PFSK-1 (cell line): ENCODE measurements around the gene ATF7IP2.

Source experiments
- FOXP2 ChIP-seq: optimal IDR thresholded peaks from 2 replicates; pipeline ENCODE3; 2011; ENCODE audit warnings: borderline replicate concordance, control low read depth, inconsistent platforms; ENCODE audit not compliant: insufficient read depth; ENCODE audit errors: extremely low read length, extremely low read depth
- POLR2AphosphoS5 ChIP-seq: IDR thresholded peaks from 2 replicates; pipeline ENCODE4 v1.6.1; 2012; ENCODE audit warnings: low read depth, mild to moderate bottlenecking, control low read depth, low read length, moderate library complexity
- SIN3A ChIP-seq: IDR thresholded peaks from 2 replicates; pipeline ENCODE4 v1.6.1; 2012; ENCODE audit warnings: mild to moderate bottlenecking, low read length, moderate library complexity, borderline replicate concordance; ENCODE audit not compliant: insufficient read depth
- TAF1 ChIP-seq: IDR thresholded peaks from 2 replicates; pipeline ENCODE4 v1.6.1; 2012; ENCODE audit warnings: low read length, control low read depth, borderline replicate concordance; ENCODE audit not compliant: insufficient read depth
- TF ChIP-seq, protein P1 (sequence below), 2 experiments: IDR thresholded peaks; 2 replicates each; pipeline versions ENCODE4 v1.6.1 to v1.8.0; 2011 to 2012; ENCODE audit warnings: low read depth in 2 of 2, low read length in 2 of 2, control low read depth in 1 of 2, inconsistent platforms in 1 of 2, mild to moderate bottlenecking in 1 of 2, moderate library complexity in 1 of 2; ENCODE audit not compliant: insufficient read depth in 1 of 2

Gene ATF7IP2

DNA sequence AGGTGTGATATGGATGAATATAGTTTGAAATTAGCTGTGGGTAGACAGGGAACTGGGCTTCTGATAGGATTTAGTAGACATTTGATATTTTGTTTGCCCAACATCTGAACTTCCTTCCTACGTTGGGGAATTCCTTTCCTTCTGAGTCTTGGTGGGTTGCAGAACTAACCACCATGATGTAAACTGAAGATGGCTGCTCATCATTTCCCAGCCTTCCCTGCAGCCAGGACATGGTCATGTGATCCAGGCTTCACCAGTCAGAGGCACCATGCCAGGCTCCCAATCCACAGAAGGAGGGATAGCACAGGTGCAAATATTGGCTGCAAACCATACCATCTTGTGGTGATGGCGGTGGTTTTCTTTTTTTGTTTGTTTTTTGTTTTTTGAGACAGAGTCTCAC, 137.1 kb downstream of the ATF7IP2 start:
- TF ChIP-seq FOXP2 = no peak
- no peak for TF ChIP-seq SIN3A

DNA sequence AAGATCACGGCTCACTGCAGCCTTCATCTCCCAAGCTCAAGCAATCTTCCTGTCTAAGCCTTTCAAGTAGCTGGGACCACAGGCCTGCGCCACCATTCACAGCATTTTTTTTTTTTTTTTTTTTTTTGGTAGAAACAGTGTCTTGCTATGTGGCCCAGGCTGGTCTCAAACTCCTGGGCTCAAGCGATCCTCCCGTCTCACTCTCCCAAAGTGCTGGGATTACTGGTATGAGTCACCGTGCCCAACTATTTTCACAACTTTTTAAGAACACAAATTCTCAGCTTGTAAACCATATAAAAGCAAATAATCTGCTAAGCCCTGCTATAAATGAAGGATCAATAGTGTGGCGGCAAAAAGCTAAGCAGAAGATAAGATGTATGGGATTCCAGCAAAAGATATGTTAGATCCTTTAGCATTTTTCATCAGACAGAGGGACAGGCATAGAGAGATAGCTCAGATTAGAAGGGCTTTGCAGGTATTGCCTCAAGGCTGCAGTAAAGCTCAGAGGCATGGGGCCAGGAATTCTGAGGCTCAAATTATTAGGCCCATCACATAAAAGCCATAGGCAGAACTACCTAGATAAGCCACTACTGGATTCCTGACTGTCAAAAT, 139.5 kb downstream of the ATF7IP2 start:
- TF ChIP-seq, protein P1, sequence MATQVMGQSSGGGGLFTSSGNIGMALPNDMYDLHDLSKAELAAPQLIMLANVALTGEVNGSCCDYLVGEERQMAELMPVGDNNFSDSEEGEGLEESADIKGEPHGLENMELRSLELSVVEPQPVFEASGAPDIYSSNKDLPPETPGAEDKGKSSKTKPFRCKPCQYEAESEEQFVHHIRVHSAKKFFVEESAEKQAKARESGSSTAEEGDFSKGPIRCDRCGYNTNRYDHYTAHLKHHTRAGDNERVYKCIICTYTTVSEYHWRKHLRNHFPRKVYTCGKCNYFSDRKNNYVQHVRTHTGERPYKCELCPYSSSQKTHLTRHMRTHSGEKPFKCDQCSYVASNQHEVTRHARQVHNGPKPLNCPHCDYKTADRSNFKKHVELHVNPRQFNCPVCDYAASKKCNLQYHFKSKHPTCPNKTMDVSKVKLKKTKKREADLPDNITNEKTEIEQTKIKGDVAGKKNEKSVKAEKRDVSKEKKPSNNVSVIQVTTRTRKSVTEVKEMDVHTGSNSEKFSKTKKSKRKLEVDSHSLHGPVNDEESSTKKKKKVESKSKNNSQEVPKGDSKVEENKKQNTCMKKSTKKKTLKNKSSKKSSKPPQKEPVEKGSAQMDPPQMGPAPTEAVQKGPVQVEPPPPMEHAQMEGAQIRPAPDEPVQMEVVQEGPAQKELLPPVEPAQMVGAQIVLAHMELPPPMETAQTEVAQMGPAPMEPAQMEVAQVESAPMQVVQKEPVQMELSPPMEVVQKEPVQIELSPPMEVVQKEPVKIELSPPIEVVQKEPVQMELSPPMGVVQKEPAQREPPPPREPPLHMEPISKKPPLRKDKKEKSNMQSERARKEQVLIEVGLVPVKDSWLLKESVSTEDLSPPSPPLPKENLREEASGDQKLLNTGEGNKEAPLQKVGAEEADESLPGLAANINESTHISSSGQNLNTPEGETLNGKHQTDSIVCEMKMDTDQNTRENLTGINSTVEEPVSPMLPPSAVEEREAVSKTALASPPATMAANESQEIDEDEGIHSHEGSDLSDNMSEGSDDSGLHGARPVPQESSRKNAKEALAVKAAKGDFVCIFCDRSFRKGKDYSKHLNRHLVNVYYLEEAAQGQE (IDR thresholded peaks at IDR 0.05; ENCODE audit: insufficient read depth in 1 of 2, low read depth in 2 of 2, low read length in 2 of 2) = no peak
- TF ChIP-seq SIN3A (no peak), POLR2AphosphoS5 (no peak), TAF1 (no peak), FOXP2 (no peak)

DNA sequence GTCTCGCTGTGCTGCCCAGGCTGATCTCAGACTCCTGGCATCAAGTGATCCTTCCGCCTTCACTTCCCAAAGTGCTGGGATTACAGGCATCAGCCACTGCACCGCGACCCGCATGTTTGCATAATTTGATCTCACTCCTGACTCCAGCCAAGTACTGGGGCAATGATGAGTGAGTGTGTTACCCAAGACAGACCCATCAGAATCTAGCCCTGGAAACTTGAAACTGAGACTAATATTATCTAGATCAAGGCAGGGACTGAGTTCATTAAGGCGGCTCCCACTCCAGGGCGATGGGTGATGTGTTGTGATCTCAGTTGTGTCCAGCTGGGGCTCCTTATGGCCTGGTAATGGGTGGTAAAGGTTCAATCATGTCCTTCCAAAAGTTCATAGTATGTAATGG, 141.1 kb downstream of the ATF7IP2 start:
- TF ChIP-seq, protein P1 (IDR thresholded peaks at IDR 0.05; ENCODE audit: insufficient read depth in 1 of 2, low read depth in 2 of 2, low read length in 2 of 2) = no peak
- no peak for TF ChIP-seq FOXP2
- no peak for TF ChIP-seq TAF1
- TF ChIP-seq POLR2AphosphoS5 = no peak
- TF ChIP-seq SIN3A = no peak

DNA sequence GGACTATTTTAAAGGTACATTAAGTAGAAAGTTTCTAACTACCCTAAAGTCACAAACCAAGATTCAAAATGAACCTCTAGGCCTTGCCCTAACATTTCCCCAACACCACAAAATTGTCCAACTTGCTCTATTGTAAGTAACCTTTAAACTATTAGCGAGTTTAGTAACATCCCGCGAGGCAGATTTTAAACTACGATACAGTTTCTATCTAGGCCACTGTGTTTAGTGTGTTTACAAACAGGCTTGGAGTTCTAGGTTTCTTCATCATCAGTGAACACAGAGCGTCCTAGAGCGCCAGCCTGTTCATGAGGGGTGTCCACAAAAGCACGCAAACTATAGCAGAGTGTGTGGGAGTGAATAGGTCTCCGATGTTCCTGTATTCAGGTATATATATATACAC, 142.8 kb downstream of the ATF7IP2 start:
- TF ChIP-seq FOXP2 = no peak
- TF ChIP-seq SIN3A = no peak
- TF ChIP-seq POLR2AphosphoS5 = no peak
- TF ChIP-seq, protein P1 (IDR thresholded peaks at IDR 0.05; ENCODE audit: insufficient read depth in 1 of 2, low read depth in 2 of 2, low read length in 2 of 2) = no peak
- no peak for TF ChIP-seq TAF1

DNA sequence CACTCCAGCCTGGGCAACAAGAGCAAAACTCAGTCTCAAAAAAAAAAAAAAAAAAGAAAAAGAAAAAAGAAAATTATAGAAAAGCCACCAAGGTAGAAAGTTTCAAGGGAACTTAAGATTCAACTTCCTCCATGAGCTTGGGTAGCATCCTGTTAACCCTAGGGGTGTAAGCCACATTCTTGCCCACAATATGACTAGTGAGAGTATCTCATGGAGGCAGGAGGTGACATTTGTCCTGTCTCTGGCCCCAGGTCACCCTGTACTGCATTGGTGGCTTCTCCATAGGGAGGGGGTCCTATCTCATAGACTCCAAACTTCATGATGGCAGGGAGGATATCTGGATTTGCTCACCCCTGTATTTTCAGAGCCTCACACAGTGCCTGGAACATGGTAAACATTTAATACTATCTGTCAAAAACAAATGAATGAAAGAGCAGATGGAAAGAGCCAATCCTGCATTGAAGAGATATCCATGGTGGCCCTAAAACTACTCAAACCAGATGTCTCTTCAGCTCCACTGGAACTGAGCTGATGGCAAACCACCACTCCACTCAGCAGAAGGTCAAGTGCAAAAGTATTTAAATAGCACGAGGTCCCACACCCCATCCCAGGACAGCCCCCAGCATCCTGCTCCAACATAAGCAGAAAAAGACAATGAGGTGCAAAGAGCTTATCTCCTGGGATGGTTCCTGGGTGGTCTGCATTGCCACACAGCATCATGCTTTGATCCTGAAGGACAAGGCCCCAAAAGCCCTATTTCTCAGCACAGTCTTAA, 144.2 kb downstream of the ATF7IP2 start:
- TF ChIP-seq FOXP2 = no peak

DNA sequence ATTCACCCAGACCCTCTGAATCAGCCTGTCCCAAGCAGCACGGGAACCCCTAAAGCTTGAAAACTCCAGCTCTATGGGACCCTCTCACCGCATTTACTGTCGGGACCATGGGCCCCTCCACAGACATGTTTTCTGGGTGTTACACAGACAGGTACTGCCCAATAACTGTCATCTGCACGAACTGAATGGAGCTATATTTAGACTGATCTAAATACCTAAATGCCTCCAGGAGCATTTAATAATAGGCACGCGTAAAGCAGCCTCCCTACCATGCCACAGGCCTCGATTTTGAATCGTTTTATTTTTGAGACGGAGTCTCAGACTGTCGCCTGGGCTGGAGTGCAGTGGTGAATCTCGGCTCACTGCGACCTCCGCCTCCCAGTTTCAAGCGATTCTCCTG, 144.8 kb downstream of the ATF7IP2 start:
- TF ChIP-seq POLR2AphosphoS5 (no peak), TAF1 (no peak), SIN3A (no peak), FOXP2 (no peak)
- TF ChIP-seq, protein P1 (IDR thresholded peaks at IDR 0.05; ENCODE audit: insufficient read depth in 1 of 2, low read depth in 2 of 2, low read length in 2 of 2) = no peak
